Astrocyte of the spinal cord (primary cell): Measurements from ENCODE around the gene NOL6.

ENCODE experiments used
- DNase-seq: peaks from one replicate; pipeline ENCODE4 v3.0.0; 2011; ENCODE audit warnings: low read depth, low spot score
- H3K4me3 ChIP-seq: 2 replicates; pipeline ENCODE4 v1.5.1; 2011; ENCODE audit warnings: low read depth, mild to moderate bottlenecking, low read length, moderate library complexity
- in situ Hi-C: cut with HindIII; loops from 2 replicates; pipeline ENCODE4 v1.10.0; 2017; ENCODE audit warnings: low sequenced_read_pairs
- TF ChIP-seq, protein P1 (sequence below): IDR thresholded peaks from 2 replicates; pipeline ENCODE4 v1.5.1; 2012; ENCODE audit warnings: low read depth, mild to moderate bottlenecking, low read length, inconsistent platforms

Gene NOL6

DNA sequence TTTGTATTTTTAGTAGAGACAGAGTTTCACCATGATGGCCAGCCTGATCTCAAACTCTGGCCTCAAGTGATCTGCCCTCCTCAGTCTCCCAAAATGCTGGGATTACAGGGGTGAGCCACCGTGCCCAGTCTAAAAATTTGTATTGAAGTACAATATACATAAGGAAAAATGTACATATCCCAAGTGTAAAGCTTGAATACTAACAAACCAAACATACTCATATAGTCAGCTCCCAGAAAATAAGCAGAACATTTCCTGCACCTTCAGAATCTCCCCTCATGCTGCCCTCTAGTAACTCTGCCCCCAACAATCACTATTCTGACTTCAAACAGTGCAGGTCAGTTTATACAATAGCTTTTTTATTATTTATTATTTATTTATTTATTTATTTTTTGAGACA lies 1.6 kb upstream of the NOL6 start:
- no peak overlapping the region for H3K4me3 ChIP-seq
- TF ChIP-seq, protein P1, sequence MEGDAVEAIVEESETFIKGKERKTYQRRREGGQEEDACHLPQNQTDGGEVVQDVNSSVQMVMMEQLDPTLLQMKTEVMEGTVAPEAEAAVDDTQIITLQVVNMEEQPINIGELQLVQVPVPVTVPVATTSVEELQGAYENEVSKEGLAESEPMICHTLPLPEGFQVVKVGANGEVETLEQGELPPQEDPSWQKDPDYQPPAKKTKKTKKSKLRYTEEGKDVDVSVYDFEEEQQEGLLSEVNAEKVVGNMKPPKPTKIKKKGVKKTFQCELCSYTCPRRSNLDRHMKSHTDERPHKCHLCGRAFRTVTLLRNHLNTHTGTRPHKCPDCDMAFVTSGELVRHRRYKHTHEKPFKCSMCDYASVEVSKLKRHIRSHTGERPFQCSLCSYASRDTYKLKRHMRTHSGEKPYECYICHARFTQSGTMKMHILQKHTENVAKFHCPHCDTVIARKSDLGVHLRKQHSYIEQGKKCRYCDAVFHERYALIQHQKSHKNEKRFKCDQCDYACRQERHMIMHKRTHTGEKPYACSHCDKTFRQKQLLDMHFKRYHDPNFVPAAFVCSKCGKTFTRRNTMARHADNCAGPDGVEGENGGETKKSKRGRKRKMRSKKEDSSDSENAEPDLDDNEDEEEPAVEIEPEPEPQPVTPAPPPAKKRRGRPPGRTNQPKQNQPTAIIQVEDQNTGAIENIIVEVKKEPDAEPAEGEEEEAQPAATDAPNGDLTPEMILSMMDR, result no peak
- DNase-seq, result no peak
- in situ Hi-C loops, result no loop called here

DNA sequence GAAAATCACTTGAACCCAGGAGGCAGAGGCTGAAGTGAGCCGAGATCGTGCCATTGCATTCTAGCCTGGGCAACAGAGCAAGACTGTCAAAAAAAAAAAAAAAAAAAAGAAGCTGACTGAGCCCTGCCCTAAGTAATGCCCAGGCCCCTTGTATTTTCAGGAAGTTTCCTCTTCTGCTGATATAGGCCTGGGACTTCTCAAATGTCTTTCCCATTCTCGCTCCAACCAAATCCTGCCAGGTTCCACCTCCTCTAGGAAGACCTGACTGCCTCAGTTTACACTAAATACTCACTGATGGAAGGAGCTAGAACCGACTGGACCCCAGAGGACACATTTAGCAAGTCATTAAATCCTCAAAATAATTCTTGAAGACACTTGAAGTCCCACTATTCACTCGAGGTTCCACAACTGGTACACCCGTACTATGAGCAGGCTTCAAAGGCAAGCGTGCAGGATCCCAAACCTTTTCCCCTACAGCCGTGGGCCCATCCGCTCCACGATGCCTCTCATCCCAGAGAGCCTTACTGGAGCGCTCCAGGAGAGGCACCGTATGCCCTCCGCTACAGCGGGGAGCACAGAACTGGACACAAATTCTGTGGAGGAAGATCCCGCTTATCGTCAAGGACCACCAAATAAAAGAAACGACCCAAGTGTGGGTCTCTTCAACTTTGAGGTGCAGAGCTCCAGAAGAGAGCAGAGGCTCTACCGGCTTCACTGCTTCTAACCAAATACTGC lies 676 bp downstream of the NOL6 start:
- H3K4me3 ChIP-seq, result peak overlapping the region; percentile 85
- in situ Hi-C loops, result no loop called here
- TF ChIP-seq, protein P1, result no peak
- no peak for DNase-seq

DNA sequence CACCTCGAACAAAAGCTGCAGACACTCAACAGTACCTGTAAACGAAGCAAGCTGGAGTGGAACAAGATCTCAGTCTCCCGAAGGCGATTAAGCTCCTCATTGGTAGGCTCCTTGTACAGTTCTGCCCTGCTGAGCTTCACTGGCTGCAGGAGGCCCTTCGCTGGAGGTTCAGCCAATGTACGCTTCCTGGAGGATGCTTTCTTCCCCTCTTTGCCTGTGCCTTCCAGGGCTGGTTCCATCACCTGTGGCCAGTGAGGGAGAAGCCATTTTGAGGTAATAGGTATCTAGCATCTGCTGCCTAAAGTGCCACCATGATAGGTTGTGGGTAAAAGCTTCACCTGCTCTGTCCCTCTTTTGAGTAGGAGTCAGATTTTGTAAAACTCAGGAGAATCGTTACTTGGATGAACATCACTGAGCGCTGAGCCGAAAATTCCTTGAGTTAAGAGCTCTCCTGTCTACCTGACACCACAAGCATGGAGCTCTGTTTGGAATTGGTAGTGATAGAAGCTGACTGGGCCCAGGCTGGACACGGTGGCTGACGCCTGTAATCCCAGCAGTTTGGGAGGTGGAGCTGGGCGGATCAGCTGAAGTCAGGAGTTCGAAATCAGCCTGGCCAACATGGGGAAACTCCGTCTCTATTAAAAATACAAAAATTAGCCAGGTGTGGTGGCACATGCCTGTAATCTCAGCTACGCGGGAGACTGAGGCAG lies 1.4 kb downstream of the NOL6 start:
- in situ Hi-C loops, result no loop called here
- no peak for DNase-seq
- peak overlapping the region; percentile 85 for H3K4me3 ChIP-seq
- TF ChIP-seq, protein P1, result no peak

DNA sequence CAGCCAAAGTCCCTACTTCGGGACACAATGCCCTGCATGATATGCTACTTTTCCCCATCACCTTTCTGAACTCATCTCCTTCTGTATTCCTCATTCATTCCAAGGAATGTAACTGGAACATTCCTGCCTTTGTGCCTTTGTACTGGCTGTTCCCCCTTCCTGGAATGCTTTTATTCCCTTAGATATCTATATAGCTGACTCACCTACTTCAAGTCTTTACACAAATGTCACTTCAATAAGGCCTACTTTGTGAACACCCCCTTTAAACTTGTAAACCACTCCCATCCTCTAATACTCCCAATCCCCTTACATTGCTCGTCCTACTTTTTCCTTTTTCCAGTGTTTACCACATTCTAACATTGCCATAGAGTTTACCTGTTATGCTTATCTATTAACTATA lies 2.4 kb downstream of the NOL6 start:
- TF ChIP-seq, protein P1, result no peak
- in situ Hi-C loops, result no loop called here
- DNase-seq, result no peak
- no peak overlapping the region for H3K4me3 ChIP-seq

DNA sequence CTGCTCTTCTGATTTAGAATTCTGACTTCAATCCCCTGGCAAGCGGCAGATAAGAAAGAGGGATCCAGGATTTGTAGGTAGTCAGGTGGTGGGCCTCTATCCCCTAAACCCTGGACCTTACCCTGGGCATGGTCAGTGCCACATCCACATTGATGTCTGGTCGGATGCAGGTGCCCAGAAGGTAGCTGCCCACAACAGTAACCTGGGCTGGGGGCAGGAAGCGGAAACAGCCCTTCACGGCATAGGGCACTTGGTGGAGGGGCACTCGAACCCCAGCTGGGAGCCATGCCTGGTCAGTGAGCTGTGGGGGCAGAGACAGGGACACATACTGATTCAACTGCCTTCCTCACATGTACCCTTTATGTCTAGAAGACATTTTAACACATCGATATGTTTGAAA lies 3.8 kb downstream of the NOL6 start:
- no peak overlapping the region for H3K4me3 ChIP-seq
- DNase-seq, result no peak
- TF ChIP-seq, protein P1, result no peak
- in situ Hi-C loops, result no loop called here

DNA sequence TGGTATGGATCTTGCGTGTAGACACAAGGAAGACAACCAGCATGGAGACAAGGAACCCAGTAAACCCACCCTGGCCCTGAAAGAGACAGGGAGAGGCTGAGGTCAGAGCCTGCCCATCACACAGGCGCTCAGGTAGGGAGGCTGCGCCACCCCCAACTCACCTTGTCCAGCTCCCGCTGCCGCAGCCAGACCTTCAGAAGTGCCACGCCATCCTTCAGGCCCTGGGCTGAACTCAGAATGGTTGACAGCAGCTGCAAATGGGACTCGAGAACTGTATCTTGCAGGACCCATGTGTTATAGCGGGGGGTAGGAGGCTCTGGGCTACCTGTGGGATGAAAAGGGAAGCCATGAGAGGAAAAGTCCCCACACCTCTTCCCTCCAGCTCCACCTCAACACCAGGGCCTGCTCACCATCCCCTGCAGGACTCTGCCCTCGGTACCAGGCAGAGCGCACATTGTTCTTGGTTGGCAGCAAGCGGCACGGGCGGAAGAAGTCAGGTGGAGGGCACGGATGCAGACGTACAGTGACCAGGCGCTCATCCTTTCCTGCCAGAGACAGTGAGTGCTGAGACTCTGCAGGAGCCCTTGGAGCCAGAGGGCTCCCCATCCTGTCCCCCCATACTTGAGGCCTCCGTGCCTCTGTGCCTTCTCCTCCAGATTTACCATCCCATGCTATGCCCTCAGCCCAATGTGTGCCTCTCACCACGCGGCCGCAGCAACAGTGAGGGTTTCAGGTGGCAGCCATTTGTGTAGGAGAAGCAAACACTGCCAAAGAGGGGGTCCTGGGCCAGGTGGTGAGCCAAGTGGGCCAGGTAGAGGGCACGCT lies 4.7 kb downstream of the NOL6 start:
- in situ Hi-C loops, result no loop called here
- DNase-seq, result no peak
- H3K4me3 ChIP-seq, result no peak overlapping the region
- TF ChIP-seq, protein P1, result no peak
